ENCODE results near the gene KAT8. TPM values are rescaled to one million over a fixed set of nuclear protein-coding genes. Genes with fewer than 3 reads are reported as not detected.

Gene KAT8
- total and polyA plus RNA-seq, 9 of the 15 experiments (the other 6 are each of a cell fraction or from before 2014, with no cell fraction given): 10.0 to 98.5 (median 76.4) TPM

- TF ChIP-seq ZNF592 (IDR thresholded peaks at IDR 0.05): peak; percentile 85
- TF ChIP-seq HDAC6 (IDR thresholded peaks at IDR 0.05; ENCODE audit: low read depth, low read length): no peak
- TF ChIP-seq SNRNP70 (optimal IDR thresholded peaks at IDR 0.05; ENCODE audit: low read depth, low read length): no peak
- TF ChIP-seq ZNF766 (CRISPR knock-in tag; conservative IDR thresholded peaks at IDR 0.05): no peak
- TF ChIP-seq EHMT2 (IDR thresholded peaks at IDR 0.05): no peak
- no peak for TF ChIP-seq HCFC1 (IDR thresholded peaks at IDR 0.05; ENCODE audit: low read depth, low read length)
- TF ChIP-seq NCOR1 (IDR thresholded peaks at IDR 0.05): peak; percentile 73
- no peak for TF ChIP-seq POLR2H (tag; IDR thresholded peaks at IDR 0.05; ENCODE audit: low read depth)
- TF ChIP-seq C11orf30 (IDR thresholded peaks at IDR 0.05; ENCODE audit: low read depth): peak; percentile 42; the same call in 1 of the 2 replicates
- TF ChIP-seq ZNF280A (IDR thresholded peaks at IDR 0.05; ENCODE audit: low read depth, partially characterized antibody): no peak
- peak; percentile 60 for TF ChIP-seq ARID1B (IDR thresholded peaks at IDR 0.05)
- TF ChIP-seq ILF3 (IDR thresholded peaks at IDR 0.05; ENCODE audit: borderline replicate concordance): no peak
- no peak for TF ChIP-seq ZNF140 (CRISPR knock-in tag; IDR thresholded peaks at IDR 0.05)
- TF ChIP-seq THRA (IDR thresholded peaks at IDR 0.05): no peak
- TF ChIP-seq ZNF174 (CRISPR knock-in tag; IDR thresholded peaks at IDR 0.05): no peak
- TF ChIP-seq PHF20 (IDR thresholded peaks at IDR 0.05; ENCODE audit: partially characterized antibody): no peak
- no peak for TF ChIP-seq SIX5 (IDR thresholded peaks at IDR 0.05; ENCODE audit: borderline replicate concordance in 1 of 2, insufficient read depth in 1 of 2, low read depth in 1 of 2, low read length in 2 of 2)
- TF ChIP-seq SOX6 (IDR thresholded peaks at IDR 0.05): peak; percentile 56
- no peak for TF ChIP-seq TCF3 (CRISPR knock-in tag; IDR thresholded peaks at IDR 0.05)
- no peak for TF ChIP-seq ZNF280B (CRISPR knock-in tag; IDR thresholded peaks at IDR 0.05)
Observed at GRCh38 chr16:31099860-31100638, 17.4 kb upstream of the KAT8 start (continued).
